NK-92 treated with Interleukin-12 subunit alpha and Interleukin-12 subunit beta, amount 100 ng/mL, for 24 hours (cell line): ENCODE results near the gene FAM227B.
"Not testable (repeated sequence)": the region's sequence is repeated elsewhere in the genome, so short reads cannot be mapped to it uniquely, and the experiment has no call there.

Experiments used
- DNase-seq: peaks from one replicate; lab custom pipeline; 2025; lab: John Stamatoyannopoulos, UW

The FAM227B gene

DNA sequence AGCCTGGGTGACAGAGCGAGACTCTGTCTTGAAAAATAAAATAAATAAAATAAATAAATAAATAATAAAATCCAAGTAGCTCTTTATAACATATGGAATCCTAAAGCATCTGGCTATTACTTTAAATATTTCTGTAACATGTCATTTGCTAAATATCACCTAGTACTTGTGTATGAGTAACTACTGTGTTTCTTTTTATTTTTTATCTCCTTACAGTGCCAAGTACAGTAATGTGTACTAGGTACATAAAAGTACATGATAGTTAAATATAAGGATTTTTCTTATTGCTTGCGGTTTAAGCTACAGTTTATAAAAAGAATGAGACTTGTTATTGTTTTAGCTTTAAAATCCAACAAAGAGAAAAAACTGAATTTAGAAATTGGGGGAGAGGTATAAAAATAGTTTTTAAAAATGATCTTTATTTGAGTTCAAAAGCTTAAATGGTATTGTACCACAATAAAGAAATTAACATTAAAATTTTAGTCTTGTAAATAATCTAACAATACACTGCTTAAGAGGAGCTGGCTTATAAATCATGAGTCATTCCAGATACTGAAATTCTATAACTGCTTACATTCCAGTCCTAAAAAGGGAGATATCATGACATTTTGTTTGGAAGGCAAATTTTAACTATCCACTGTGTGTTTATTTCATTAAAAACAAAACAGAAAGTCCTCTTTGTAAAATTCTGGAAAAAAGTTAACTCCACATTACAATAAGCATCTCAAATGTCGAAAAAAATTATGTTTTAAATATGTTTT is 124.4 kb downstream of the FAM227B start:
- no peak for DNase-seq

- DNase-seq = no peak
Measured at GRCh38 chr15:49494842-49495241, 125.8 kb downstream of the FAM227B start.

DNA sequence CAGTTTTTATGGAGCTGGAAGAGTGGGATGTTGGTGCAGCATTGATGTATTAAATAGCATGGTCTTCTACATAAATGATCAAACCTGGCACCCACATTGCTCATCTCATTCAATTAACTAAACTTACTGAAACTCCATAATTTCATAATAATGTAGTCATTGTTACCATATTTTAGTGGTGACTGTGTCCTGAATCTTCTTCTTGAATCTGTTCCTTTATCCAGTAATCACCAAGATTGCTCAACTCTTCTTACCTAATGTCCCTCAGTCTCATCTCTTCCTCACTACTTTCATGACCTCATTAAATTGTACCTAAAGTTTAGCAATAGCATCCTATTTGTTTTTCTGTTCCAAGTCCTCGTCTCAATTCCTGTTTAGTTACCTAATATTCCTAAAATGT is 127.8 kb downstream of the FAM227B start:
- no peak for DNase-seq

- no peak for DNase-seq
Measured at GRCh38 chr15:49492151-49492550, 128.5 kb downstream of the FAM227B start.

GRCh38 chr15:49490966-49491365 is 129.7 kb downstream of the FAM227B start:
- DNase-seq = no peak

DNA sequence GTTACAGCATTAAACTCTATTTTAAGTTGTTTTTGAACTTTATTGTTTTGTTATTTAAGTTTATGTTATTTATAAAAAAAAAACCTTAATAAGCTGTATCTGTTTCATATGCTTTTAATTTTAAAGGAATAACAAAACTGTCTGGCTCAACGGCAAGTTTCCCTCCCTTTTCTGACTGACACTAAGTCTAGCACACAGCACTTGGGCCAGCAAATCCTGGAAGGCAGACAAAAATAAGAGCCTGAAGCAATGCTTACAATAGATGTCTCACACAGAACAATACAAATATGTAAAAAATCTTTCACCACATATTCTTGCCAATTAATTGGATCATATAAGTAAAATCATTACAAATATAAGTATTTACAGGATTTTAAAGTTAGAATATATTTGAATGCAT is 135.2 kb downstream of the FAM227B start:
- not testable (repeated sequence) for DNase-seq

DNA sequence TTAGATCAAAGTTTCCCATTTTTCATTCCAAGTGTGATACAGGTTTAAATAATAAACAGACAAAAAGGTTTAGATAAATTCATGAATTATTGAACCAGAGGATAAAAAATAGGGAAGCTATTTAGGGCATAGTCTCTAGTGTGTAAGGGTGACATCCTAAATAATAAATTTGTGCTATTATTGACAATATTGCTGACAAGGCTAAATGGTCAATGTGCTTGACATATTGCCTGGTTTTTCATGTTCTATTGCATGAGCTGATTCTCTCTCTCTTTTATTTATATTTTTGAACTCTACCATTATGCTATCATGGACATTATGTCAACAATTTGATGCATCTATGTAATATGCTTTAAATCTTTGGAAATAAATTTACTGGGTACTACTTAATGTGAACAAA is 141.6 kb downstream of the FAM227B start:
- not testable (repeated sequence) for DNase-seq

DNA sequence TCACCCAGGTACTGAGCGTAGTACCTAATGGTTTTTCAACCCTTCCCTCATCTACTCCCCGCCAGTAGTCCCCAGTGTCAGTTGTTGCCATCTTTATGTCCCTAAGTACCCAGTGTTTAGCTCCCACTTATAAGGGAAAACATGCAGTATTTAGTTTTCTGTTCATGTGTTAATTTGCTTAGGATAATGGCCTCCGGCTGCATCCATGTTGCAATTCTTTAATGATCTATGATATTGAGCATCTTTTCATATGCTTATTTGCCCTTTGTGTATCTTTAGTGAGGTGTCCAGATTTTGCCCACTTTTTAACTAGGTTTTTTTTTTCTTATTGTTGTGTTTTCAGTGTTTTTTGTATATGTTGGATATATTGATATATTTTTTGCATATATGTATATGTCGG is 142.6 kb downstream of the FAM227B start:
- not testable (repeated sequence) for DNase-seq

DNA sequence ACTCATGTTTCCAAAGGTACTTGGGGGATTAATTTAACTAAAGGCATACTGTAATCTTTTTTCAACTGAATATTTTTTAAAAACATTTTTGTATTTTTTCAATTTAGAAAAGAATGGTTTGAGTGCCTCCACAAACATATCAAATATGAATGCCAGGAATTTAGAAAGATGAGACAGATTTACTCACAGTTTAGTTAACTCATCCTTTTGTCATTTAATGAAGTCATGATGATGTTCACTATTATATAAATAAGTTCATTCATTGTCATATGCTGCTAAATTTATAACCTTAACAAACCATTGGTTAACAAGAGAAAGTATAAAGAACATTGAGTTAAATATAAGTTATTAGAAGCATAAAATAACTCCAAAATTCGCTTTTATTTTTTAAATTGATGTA is 147.6 kb downstream of the FAM227B start:
- DNase-seq = no peak

- no peak for DNase-seq
Measured at GRCh38 chr15:49472338-49472737, 148.3 kb downstream of the FAM227B start.

DNA sequence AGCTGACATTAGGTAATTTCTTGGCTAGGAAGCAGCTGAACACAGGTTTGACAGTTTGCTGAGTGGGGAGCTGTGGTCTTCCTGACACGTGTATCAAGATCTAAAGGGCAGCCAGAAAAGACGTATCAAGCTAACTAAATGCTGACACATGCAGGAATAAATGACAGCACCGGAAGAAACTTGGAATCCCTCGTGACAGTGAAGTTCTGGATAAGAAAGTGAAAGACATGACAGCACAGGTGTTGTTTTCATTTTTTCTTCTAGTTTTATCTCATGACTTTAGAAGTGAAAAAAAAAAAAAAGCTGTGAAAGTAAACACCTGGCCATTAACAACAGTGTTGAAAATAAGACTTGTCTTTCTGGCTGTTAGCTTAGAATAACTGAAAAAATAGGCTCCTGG is 148.9 kb downstream of the FAM227B start:
- no peak for DNase-seq

DNA sequence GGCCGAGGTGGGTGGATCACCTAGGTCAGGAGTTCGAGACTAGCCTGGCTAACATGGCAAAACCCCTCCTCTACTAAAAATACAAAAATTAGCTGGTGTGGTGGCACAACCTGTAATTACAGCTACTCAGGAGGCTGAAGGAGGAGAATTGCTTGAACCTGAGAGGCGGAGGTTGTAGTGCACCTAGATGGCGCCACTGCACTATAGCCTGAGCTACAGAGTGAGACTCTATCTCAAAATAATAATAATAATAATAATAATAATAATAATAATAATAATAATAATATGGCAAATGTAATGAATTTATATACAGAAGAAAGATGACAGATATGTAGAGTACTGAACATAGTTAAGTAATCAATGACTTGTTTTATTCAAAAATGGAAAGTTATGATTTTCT is 149.4 kb downstream of the FAM227B start:
- not testable (repeated sequence) for DNase-seq

DNA sequence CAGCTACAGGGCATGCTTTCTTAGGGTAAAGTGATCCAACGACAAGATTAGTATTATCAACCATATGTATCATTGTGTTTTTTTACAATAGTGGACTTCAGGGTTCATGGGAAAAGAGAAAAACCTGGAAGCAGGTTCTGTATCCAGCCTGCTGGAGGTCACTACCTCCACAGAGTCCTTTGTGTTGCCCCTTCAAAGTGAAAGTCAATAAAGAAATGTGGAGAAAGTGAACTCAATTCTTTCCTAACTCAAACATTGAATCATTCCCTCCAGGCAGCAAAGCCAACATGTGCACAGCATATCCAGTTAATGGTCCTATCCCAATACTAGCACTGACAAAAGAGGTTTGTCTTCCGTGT is 152.2 kb downstream of the FAM227B start:
- no peak for DNase-seq

GRCh38 chr15:49467746-49468480 is 152.7 kb downstream of the FAM227B start:
- DNase-seq = no peak

- no peak for DNase-seq
Measured at GRCh38 chr15:49466119-49466518, 154.5 kb downstream of the FAM227B start.

DNA sequence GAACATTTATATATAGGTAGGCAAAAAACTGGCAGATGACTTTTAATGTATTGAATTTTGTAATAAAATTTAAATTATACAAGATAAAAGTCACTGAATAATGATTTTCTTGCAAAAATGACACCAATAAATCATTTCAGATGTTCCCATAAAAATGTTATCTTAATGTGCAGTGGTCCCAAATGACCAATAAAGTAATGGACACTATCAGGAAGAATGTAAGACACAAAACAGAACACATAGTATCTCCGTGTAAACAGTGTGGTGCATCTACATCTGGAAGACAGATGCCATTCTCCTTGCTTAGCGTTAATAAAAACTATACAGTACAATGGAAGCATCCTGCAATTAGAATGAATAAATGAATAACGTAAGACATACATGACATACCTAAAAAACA is 156.1 kb downstream of the FAM227B start:
- DNase-seq = no peak

DNA sequence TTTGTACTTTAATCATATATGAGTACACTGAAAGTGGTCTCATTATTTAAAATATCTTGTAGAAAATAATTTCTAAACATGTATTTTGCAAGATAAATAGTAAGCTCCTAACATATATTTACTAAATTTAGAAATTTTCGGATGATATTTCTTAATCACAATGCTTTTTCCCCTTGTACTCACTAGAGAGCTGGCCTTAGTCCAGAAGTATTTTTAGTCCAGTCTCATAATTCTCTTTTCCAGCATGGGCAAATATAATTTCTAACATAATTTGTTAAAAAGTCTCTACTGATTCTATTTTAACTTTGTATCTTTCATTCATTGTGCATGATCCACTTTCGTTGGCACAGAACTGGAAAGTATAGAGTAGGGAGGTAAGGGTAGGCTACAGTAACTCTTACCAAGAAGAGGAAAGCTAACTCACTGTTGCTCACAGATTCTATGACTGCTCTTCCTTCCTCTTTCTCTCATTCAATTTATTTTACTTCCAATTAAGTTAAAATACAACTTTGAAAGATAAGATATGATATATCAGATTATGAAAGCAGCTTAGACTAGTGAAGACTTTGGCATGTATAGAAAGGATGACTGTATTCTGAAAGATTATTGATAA is 158.3 kb downstream of the FAM227B start:
- no peak for DNase-seq

GRCh38 chr15:49460411-49460941 is 160.1 kb downstream of the FAM227B start:
- DNase-seq = no peak

- DNase-seq = no peak
Measured at GRCh38 chr15:49458145-49458544, 162.5 kb downstream of the FAM227B start.

- DNase-seq = no peak
Measured at GRCh38 chr15:49456166-49456565, 164.5 kb downstream of the FAM227B start.

DNA sequence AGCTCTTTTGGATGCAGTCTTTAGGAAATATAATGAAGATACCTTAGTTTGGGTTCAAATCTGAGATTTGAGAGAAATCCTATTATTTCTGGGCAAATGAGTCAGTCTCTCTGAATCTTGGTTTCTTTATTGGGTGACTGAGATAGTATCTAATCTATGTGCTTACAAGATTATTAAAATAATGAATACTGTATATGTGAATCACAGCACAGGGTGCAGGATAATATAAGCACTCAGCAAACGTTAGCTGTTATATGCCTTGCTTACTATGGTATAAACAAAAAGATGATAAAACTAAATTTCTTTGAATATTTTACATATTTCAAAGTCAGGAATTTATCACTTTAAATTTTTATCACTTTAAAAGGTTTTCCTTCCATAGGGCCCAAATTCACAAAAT is 168.0 kb downstream of the FAM227B start:
- no peak for DNase-seq

DNA sequence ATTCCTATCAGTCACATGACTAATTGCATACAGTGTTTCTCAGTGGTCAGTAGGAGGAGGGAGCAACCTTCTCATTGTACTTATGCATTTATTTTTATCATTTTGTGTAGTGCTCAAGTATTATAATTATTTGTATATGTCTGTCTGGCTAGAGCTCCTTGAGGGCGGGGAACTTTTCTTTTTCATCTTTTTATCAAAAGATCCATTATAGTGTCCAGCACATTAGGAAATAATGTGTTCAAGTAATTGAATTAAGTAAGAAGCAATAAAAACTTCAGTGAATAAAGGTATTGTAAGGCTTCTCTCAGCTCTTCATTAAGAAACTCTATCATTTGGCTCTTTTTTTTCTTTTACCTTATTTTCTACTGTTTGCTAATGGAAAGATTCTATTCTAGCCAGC is 178.8 kb downstream of the FAM227B start:
- no peak for DNase-seq

- no peak for DNase-seq
Measured at GRCh38 chr15:49441356-49441755, 179.3 kb downstream of the FAM227B start.
